ENCODE results near the gene GMIP. TPM values are rescaled to one million over a fixed set of nuclear protein-coding genes. Genes with fewer than 3 reads are reported as not detected.
A peak's percentile ranks its signal among the peaks of the same experiment; 100 is the strongest.
"Not testable (repeated sequence)": the region's sequence is repeated elsewhere in the genome, so short reads cannot be mapped to it uniquely, and the experiment has no call there.

Gene GMIP
- total RNA-seq, 1 donor from 2014 or later, result 18.5 TPM

DNA sequence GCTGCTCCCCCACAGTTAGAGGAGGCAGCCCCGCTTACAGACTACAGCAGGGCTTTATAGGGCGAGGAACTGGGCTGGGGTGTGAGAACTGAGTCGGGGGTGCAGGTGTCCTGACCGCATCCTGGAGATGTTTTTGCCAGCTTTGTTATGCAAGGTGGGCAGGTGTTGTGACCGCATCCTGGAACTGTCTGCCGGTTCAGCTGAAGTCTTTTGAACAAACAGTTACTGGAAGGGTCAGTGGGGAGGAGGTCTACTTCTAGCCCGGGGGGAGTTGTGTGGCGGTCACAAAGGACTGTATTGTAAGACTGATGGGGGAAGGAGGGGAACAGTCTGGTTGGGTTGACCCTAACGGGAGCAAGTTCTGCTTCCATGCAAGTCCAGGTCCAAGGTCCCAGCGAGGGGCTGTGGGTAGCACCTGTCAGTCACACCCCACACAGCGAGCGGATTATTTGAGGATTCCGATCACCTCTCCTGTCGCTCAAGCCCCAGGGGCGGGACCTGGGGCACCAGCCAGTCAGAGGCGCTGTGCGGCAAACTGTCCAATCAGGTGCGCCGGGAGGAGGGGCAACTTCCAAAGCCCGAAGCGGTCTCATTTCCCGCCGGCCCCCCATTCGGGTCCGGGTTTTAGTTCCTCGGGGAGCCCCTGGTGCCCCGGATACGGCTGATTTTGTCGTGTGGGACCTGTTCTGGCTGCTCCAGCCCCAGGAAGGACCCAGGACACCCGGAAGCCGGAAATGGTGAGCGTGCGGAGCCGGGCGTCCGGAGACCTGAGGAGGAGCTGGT lies 25.0 kb upstream of the GMIP start, which contains the start of gene ZNF101:
TSS of gene ZNF101 (plus strand) at position 610 of the 783 bp plus-strand sequence. CDS start at position 735, 125 bp downstream.
- Mint-ChIP-seq H3K4me1 (ENCODE audit: unreplicated experiment) (peaks cover 17% of the 10 kb centered on the region), H3K27ac (ENCODE audit: unreplicated experiment) (peak within 1 kb of the TSS; percentile 99)
- TF ChIP-seq, protein P1, sequence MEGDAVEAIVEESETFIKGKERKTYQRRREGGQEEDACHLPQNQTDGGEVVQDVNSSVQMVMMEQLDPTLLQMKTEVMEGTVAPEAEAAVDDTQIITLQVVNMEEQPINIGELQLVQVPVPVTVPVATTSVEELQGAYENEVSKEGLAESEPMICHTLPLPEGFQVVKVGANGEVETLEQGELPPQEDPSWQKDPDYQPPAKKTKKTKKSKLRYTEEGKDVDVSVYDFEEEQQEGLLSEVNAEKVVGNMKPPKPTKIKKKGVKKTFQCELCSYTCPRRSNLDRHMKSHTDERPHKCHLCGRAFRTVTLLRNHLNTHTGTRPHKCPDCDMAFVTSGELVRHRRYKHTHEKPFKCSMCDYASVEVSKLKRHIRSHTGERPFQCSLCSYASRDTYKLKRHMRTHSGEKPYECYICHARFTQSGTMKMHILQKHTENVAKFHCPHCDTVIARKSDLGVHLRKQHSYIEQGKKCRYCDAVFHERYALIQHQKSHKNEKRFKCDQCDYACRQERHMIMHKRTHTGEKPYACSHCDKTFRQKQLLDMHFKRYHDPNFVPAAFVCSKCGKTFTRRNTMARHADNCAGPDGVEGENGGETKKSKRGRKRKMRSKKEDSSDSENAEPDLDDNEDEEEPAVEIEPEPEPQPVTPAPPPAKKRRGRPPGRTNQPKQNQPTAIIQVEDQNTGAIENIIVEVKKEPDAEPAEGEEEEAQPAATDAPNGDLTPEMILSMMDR (IDR thresholded peaks at IDR 0.05; ENCODE audit: unreplicated experiment), result no peak

DNA sequence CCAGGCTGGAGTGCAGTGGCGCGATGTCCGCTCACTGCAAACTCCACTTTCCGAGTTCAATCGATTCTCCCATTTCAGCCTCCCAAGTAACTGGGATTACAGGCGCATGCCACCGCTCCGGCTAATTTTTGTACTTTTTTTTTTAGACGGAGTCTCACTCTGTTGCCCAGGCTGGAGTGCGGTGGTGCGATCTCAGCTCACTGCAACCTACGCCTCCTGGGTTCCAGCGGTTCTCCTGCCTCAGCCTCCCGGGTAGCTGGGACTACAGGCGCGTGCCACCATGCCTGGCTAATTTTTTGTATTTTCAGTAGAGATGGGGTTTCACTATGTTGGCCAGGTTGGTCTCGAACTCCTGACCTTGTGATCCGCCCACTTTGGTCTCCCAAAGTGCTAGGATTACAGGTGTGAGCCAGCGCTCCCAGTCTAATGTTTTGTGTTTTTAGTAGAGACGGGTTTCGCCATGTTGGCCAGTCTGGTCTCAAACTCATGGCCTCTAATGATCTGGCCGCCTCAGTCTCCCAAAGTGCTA lies 22.0 kb upstream of the GMIP start:
- Mint-ChIP-seq H3K4me1 (ENCODE audit: unreplicated experiment) (peaks cover 30% of the 10 kb centered on the region), H3K27me3 (ENCODE audit: unreplicated experiment) (peaks cover 24% of the 10 kb centered on the region), H3K36me3 (ENCODE audit: low read depth, unreplicated experiment) (peaks cover 10% of the 10 kb centered on the region)
- not testable (repeated sequence) for H3K4me3 Mint-ChIP-seq (ENCODE audit: unreplicated experiment); H3K27ac Mint-ChIP-seq (ENCODE audit: unreplicated experiment); DNase-seq (ENCODE audit: low spot score); H3K9me3 Mint-ChIP-seq (ENCODE audit: unreplicated experiment)

More for the DNA sequence above, 25.0 kb upstream of the GMIP start, which contains the start of gene ZNF101:
- H3K27me3 Mint-ChIP-seq (ENCODE audit: unreplicated experiment), result peaks cover 15% of the 10 kb centered on the region
- H3K9me3 Mint-ChIP-seq (ENCODE audit: unreplicated experiment), result no peaks in the 10 kb centered on the region
- H3K36me3 Mint-ChIP-seq (ENCODE audit: low read depth, unreplicated experiment), result no peaks in the 10 kb centered on the region
- H3K4me3 Mint-ChIP-seq (ENCODE audit: unreplicated experiment), result peak within 1 kb of the TSS; percentile 95
- DNase-seq (ENCODE audit: low spot score), result peak; percentile 91

DNA sequence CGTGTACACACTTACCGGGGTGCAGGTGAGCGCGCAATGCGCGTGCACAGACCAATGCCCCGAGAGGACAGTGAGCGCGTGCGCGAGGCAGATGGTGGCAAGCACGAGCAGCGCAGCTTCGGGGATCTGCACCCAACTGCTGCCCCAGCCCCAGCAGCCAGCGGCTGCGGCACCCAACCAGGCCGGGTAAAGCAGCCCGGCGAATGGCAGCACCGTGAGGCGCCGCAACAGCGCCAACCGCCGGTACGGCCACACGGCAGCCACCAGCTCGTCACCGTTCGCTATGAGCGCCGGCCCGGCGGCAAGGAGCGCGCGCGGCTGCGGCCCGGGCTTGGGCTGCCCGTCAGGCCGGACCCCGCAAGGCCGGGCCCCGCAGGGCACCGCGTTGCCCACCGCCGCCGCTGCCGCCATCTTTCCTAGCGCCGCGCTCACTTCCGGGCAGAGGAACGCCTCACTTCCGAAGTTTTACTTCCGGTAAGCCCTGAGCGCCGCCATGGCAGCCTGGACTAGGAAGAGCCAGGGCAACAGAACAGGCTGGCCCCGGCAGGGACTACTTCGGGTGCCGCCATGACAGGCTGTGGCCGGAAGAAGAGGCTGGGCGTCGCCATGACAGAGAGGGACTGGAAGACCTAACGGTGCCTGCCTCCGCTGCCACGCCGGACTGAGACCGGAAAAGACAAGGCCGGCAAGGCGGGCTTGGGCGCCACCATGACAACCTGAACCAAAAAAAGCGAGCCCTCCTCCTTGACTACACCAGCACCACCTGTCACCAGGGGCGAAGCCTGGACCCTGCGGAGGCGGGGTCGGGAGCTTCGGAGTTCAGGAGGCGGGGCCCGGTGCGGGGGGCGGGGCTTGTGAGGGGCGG lies 20.0 kb upstream of the GMIP start, which contains the start of gene ATP13A1:
TSS of gene ATP13A1 (minus strand) at position 421 of the 865 bp plus-strand sequence. CDS start at position 411, 10 bp downstream.
- H3K4me3 Mint-ChIP-seq (ENCODE audit: unreplicated experiment), result peak within 1 kb of the TSS; percentile 94
- H3K36me3 Mint-ChIP-seq (ENCODE audit: low read depth, unreplicated experiment), result peaks cover 14% of the 10 kb centered on the region
- H3K27me3 Mint-ChIP-seq (ENCODE audit: unreplicated experiment), result peaks cover 19% of the 10 kb centered on the region
- peak; percentile 87 for DNase-seq (ENCODE audit: low spot score)
- peaks cover 21% of the 10 kb centered on the region for H3K4me1 Mint-ChIP-seq (ENCODE audit: unreplicated experiment)
- H3K9me3 Mint-ChIP-seq (ENCODE audit: unreplicated experiment), result no peaks in the 10 kb centered on the region
- peak within 1 kb of the TSS; percentile 98 for H3K27ac Mint-ChIP-seq (ENCODE audit: unreplicated experiment)
- TF ChIP-seq, protein P1 (IDR thresholded peaks at IDR 0.05; ENCODE audit: unreplicated experiment), result no peak

DNA sequence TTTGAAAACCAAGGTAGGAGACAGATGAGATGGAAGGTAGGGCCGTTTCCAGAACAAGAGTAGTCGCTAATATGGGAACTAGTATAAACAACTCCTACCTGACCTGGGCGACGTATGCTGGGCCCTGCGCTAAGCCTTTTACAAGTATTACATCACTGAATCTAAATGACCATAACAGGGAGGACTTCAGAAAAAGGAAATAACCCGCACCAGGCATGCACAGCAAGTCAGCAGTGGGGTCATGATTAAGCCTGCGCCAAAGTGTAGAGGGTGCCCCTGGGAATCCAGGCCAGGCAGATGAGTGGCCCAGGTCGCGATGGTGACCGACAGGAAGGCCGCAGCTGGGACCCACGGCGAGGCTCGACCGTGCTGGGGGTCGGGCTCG lies 19.4 kb upstream of the GMIP start:
- Mint-ChIP-seq H3K27ac (ENCODE audit: unreplicated experiment) (peak overlapping the region; percentile 93), H3K4me1 (ENCODE audit: unreplicated experiment) (peaks cover 15% of the 10 kb centered on the region), H3K27me3 (ENCODE audit: unreplicated experiment) (peaks cover 19% of the 10 kb centered on the region)

DNA sequence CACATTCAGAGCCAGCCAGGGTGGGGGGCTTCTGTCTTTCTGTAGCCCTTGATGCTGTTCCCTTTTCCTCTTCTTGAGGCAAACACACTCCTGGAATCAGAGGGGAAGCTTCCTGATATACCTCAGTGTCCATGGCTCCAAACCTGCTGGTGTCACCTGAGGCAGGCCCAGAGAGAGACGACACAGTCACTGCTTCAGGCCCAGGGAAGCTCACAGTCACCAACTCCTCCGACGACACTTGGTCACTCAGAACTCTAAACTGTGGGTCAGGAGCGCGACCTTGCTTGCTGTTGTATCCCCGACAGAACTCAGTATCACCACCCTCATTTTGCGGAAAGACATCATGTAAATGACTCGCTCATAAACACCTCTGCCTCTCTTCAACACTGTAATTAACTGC lies 18.9 kb upstream of the GMIP start:
- Mint-ChIP-seq H3K27me3 (ENCODE audit: unreplicated experiment) (peaks cover 19% of the 10 kb centered on the region), H3K9me3 (ENCODE audit: unreplicated experiment) (no peaks in the 10 kb centered on the region), H3K4me3 (ENCODE audit: unreplicated experiment) (peak overlapping the region; percentile 94), H3K36me3 (ENCODE audit: low read depth, unreplicated experiment) (peaks cover 20% of the 10 kb centered on the region), H3K4me1 (ENCODE audit: unreplicated experiment) (peaks cover 15% of the 10 kb centered on the region), H3K27ac (ENCODE audit: unreplicated experiment) (peak overlapping the region; percentile 93)
- DNase-seq (ENCODE audit: low spot score), result no peak
- TF ChIP-seq, protein P1 (IDR thresholded peaks at IDR 0.05; ENCODE audit: unreplicated experiment), result no peak

More for the DNA sequence above, 19.4 kb upstream of the GMIP start:
- Mint-ChIP-seq H3K4me3 (ENCODE audit: unreplicated experiment) (peak overlapping the region; percentile 94), H3K9me3 (ENCODE audit: unreplicated experiment) (no peaks in the 10 kb centered on the region), H3K36me3 (ENCODE audit: low read depth, unreplicated experiment) (peaks cover 20% of the 10 kb centered on the region)
- no peak for DNase-seq (ENCODE audit: low spot score)
- TF ChIP-seq, protein P1 (IDR thresholded peaks at IDR 0.05; ENCODE audit: unreplicated experiment), result no peak
